ENCODE measurements around the gene PRDM11.

- TF ChIP-seq CTCF (IDR thresholded peaks at IDR 0.05) (no peak), POLR2A (IDR thresholded peaks at IDR 0.05) (no peak), POLR2AphosphoS5 (IDR thresholded peaks at IDR 0.05; ENCODE audit: insufficient read depth in 1 of 2, low read depth in 1 of 2) (no peak)
Observed at GRCh38 chr11:45145083-45145378, 1.4 kb upstream of the PRDM11 start.

All from vagina (tissue), 2 donors.